ENCODE data around the gene PXN.

- TF ChIP-seq CTCF (IDR thresholded peaks at IDR 0.05; ENCODE audit: low read depth, low read length, missing input control), result no peak
- no peak for TF ChIP-seq SP1 (IDR thresholded peaks at IDR 0.05)
- TF ChIP-seq TAF1 (conservative IDR thresholded peaks at IDR 0.05), result no peak
- TF ChIP-seq YY1 (IDR thresholded peaks at IDR 0.05), result no peak
- TF ChIP-seq RAD21 (IDR thresholded peaks at IDR 0.05), result no peak
- TF ChIP-seq FOXA1 (IDR thresholded peaks at IDR 0.05), result no peak
Observed at GRCh38 chr12:120247183-120247582, 18.3 kb downstream of the PXN start.
